ENCODE results near the gene RGS6.

RGS6 gene

DNA sequence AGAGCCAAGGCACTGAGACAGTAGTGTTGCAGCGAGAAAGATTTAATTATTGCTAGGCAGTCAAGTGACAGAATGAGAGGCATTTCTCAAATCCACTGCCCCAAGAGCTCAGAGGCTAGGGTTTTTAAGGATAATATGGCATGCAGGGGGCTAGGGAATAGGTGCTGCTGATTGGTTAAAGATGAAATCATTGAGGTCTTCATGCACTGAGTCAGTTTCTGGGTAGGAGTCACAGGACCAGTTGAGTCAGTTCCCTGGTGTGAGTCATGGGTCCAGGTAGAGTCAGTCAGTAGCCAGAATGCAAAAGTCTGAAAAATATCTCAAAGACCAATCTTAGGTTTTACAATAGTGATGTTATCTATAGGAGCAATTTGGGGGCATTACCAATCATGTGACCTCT is 323.8 kb downstream of the RGS6 start:
- no peak for DNase-seq

DNA sequence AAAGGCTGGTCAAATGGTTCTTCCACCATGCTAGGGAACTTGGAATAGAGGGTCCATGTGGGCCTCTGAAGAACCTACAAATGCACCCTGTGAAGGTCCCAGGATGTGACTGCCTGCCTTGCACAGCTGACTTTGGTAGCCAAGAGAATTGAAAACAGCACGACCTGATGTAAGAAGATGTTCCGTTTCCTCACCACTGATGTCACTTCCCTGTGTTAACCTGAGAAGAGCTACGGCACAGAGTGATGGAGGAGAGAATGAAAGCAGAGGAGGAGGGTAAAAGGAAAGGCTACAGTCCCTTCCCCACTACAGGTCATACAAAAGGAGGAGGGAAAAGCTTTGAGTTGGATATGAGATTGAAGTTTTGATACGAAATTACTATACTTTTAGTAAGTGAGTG is 328.8 kb downstream of the RGS6 start:
- no peak for DNase-seq

GRCh38 chr14:72262771-72263170 is 330.5 kb downstream of the RGS6 start:
- DNase-seq = no peak

DNA sequence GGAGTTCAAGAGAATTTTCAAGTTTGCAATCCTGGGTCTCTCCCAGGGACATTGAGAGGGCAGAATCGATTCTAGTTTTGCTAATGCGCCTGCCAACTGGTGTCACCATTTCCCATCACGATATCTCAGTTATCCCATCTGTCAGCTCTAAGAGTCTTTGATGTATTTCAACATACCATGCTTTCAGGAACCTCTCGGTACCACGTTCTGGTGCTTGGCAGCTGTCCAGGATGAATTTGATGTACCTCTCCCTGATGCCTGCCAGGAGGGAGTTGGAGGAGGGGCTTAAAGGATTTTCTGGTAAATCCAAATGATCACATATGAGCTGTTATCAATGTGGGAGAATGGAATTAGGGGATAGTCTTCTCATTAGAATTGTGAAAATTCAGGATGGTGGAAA is 332.5 kb downstream of the RGS6 start:
- no peak for DNase-seq

- no peak for DNase-seq
These were observed 338.0 kb downstream of the RGS6 start for GRCh38 chr14:72270147-72270727.

- no peak for DNase-seq
These were observed 338.5 kb downstream of the RGS6 start for GRCh38 chr14:72270749-72271148.

- no peak for DNase-seq
These were observed 343.0 kb downstream of the RGS6 start for GRCh38 chr14:72275242-72275641.

GRCh38 chr14:72278316-72278715 is 346.1 kb downstream of the RGS6 start:
- DNase-seq = no peak

GRCh38 chr14:72284176-72284575 is 351.9 kb downstream of the RGS6 start:
- no peak for DNase-seq

DNA sequence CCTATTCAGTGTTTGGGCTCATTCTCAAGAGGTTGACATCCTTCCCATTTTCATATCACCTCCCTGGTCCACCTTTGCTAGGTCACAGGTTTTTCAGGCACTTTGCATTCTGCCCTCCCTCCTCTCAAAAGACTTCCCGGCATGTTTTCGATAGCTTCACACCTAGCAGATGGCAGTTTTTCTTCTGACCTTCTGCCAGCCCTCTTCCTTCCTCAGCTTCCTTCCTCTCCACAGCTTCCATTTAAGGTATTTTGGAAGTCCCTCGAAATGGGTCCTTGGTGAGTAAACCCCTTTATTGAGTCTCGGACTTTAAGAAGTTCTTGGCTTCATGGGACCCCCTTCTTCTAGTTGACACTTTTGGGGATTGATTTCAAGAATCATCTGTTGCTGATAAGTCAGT is 358.0 kb downstream of the RGS6 start:
- DNase-seq = no peak

- DNase-seq = no peak
These were observed 359.9 kb downstream of the RGS6 start for GRCh38 chr14:72291908-72292688.

GRCh38 chr14:72292689-72293024 is 360.4 kb downstream of the RGS6 start:
- DNase-seq = no peak

DNA sequence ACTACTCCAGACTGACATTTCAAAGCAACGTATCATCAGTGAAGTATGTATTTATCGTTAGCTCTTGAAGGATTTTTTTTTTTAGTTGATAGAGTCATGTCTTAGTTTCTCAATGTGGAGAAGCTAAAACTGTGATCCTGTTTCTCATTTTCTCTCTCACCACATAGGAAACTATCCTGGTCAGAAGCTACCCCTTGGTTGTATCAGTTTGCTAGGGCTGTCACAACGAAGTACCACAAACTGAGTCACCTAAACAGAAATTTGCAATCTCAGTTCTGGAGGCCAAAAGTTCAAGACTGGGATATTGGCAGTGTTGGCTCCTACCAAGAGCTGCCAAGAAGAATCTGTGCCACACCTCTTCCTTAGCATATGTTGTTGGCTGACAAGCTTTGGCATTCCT is 369.1 kb downstream of the RGS6 start:
- no peak for DNase-seq

DNA sequence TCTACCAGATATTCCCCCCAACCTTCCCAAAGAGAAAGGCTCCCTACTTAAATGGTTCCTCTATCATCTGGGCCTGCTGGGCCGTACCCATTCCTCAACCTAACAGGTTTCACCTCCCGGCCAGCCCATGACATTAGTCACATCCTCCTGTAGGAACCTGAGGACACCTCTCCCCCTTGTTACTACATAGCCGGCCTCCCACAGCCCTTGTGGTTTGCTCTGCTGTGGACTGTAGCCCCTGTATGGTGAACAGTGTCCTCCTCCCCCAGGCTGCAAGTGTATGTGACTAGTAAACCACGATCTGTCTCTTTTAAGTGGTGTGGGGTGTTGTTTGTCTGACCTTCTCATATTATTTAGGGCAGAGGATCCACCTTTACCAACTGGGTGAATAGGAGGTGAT is 371.7 kb downstream of the RGS6 start:
- no peak for DNase-seq

GRCh38 chr14:72305561-72305960 is 373.3 kb downstream of the RGS6 start:
- no peak for DNase-seq

DNA sequence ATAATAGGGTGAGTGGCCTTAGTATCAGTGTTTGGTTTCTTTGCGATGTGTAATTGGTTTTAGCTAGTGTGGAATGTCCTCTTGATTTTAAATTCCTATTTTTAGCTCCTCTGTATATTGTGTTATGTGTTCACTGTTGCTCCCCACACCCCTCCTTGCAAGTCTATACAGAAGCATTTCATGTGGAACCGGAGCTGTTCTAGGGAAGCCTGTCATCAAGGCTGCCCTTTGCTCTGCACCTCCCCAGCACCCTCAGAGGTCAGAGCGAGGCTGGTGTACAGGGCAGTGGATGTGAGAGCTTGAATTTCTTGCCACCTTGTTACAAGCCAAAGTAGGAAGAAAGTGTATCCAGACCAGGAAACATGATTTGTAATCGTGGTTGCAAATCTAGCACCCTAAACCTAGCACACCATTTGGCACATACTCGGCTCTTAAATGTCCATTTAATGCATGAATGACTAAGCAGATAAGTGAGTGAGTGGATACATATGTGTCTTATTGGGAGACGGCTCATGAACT is 376.8 kb downstream of the RGS6 start:
- DNase-seq = no peak

DNA sequence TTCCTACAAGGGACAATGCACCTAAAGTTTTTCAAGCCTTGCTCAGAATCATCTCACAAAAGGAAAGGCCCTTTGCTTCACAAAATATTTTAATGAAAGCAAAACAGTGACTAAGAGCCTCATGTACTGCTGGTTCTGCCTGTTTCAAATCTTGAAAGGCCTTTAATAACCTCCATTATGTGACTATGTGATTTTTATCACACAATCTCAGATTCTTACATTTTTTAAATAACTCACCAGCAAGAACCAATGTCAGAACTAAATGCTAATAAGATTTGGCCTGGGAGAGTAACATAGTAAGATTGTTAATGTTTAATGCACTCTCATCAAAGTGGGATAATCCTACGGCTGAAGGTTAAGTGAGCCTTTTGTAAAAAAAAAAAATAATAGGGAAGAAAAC is 378.9 kb downstream of the RGS6 start:
- DNase-seq = no peak

DNA sequence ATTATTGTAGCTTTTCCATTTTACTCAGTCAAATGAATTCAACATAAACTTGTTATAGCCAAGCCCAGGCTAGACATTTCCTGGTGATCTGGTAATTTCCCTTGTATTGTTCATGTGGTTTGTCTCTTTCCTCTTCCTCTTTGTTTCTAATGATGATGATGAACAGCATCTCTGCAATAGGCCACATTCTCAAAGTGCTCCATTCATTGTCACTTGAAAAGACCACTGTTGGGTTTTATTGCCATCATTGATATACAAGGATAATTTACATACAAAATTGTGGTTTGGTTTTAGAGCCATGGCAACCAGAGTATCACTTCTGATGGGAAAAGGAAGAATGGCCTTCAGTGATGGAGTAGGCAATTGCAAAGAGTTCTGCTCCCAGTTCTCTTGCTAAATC is 379.3 kb downstream of the RGS6 start:
- DNase-seq = no peak

DNA sequence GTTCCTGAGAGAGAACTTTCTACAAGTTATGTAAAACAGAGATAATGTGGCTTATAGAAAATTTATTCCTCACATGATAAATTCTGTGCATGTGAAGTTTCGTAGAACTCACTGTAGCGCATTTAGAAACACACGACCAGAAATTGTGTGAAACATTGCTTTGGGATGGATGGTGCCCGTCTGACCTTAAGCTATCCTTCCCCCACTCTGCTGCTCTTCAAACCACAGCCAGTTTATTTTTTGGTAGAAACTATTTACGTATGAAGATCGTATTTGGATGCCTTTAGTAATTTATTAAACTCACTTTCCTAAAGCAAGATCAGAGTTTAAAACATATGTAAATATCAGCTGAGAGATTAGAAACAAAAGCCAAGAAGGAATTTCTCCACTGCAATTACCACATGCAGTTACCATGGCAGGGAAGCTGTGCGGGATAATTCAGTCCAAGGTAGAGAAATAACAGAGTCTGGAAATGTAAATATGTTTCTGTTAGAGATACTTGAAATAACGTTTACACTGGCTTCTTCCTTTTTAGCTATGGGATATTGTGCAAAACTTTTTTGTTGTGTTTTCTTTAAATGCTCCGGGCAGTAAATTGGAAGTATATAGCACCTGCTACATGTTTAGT is 382.7 kb downstream of the RGS6 start:
- no peak for DNase-seq

DNA sequence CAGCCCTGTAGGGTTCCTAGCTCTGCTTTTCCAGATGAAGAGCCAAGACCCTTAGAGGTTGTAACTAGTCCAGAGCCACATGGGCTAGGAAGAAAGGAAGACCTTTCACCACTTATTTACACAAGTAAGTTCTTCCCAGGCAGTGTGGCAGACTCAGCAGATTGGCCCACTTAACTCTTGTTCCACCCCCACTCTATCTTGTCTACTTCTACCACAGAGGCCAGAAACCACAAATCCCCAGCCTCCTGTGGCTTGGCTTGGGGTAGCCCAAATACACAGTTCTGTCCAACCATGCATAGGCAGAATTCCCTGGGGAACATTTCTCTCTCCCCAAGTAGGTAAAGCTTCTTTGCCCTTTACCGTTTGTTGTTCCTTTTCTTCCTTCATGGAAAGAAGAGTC is 383.5 kb downstream of the RGS6 start:
- DNase-seq = no peak

- DNase-seq = no peak
These were observed 386.4 kb downstream of the RGS6 start for GRCh38 chr14:72318648-72319047.

DNA sequence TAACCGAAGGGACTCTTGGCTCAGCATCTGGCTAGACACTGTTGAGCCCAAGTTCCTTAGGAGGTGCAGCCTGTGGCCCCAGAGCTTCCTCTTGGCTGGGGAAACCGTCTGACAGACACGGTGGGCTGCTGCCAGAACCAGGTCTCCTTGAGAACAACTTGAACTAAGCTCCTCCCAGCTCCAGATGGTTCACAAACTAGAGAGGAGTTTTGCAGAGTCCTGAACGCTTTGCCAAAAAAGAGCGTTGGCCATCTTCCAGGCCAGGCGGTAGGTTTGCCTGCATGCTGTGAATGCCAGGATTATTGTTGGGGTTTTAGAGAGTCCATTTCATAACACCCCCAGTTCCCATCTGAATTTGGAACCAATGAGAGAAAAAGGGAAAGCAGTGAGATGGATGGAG is 399.8 kb downstream of the RGS6 start:
- no peak for DNase-seq

DNA sequence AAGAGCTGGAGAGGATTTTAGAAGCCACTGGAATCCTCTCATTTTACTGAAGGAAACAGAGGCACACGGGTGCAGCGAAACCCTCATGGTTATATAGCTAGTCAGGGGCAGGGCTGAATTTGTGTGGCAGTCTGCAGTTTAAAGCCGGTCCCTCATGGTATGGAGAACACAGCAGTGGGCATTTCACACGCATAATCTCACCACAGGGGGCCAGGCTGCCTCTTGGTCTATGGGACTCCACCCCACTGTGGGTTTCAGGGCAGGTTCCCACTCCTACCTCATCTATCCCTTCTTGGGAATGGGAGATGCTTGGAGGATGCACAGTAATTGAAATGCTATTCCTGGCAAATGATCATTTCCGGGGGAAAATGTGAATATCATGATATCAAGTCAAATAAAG is 400.6 kb downstream of the RGS6 start:
- no peak for DNase-seq

DNA sequence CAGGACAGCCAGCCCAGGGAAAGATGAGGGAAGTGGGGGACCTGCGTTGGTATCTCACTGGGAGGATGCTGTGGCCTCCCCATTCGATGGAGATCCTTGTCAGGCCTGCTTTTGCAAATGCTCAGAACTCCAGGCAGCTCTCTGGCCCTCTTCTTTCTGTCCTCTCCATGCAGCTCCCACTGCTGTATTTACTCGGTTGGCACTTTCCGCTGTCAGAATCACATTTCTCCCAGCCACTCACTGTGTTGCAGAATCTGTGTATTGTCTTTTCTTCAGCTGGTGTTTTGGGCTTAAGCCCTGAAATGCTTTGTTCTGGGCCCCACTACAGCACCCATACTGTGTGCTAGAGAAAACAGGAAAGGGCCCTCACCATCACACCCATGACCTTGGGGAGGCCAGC is 401.1 kb downstream of the RGS6 start:
- DNase-seq = no peak
